ENCODE results near the gene SLC2A11. TPM values are rescaled to one million over a fixed set of nuclear protein-coding genes. Genes with fewer than 3 reads are reported as not detected.

The SLC2A11 gene
- total RNA-seq, 2 experiments from 2014 or later, result 8.0 to 8.6 TPM

DNA sequence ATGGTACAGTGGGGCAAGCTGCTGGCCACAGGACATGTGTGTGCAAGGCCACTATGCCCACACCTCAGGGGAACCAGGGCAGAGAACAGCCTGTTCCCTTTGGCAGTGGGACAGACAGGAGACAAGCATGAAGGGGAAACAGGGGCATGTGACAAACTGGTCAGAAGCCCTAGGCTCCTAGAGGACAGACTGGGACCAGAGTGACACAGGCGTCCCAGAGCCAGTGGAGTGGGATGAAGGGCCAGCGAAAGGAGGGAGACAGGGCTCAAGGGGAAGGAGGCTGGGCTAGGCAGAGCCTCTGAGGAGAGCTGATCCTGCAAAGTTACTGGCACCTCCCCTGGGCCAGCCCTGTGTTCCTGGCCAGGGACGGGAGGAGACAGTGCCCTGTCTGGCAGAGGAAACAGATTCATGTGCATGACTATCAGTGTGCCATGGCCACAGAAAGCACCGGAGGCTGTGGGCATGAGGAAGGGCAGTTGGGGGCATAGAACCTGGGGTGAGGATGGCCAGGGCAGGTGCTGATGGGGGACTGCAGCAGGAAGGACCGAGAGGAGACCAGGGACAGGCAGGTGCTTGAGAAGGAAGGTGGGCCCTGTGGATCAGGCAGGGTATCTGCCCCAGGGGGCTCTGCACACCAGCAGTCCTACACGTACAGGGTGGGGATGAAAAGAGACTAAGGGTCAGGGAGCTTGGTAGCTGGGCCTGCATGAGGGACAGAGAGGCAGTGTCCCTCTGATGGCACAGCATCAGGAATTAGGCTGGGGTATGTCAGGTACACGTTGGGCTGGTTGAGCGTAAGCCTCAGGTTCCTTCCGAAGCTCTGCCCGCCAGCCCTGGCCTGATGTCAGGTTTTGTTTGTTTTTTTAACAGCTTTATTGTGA, 28.6 kb upstream of the SLC2A11 start:
- H3K36me3 Mint-ChIP-seq (ENCODE audit: low read depth), result peaks cover 26% of the 10 kb centered on the region
- DNase-seq, result no peak
- TF ChIP-seq, protein P1, sequence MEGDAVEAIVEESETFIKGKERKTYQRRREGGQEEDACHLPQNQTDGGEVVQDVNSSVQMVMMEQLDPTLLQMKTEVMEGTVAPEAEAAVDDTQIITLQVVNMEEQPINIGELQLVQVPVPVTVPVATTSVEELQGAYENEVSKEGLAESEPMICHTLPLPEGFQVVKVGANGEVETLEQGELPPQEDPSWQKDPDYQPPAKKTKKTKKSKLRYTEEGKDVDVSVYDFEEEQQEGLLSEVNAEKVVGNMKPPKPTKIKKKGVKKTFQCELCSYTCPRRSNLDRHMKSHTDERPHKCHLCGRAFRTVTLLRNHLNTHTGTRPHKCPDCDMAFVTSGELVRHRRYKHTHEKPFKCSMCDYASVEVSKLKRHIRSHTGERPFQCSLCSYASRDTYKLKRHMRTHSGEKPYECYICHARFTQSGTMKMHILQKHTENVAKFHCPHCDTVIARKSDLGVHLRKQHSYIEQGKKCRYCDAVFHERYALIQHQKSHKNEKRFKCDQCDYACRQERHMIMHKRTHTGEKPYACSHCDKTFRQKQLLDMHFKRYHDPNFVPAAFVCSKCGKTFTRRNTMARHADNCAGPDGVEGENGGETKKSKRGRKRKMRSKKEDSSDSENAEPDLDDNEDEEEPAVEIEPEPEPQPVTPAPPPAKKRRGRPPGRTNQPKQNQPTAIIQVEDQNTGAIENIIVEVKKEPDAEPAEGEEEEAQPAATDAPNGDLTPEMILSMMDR (IDR thresholded peaks at IDR 0.05), result no peak
- no peaks in the 10 kb centered on the region for H3K27me3 Mint-ChIP-seq
- H3K4me1 Mint-ChIP-seq (ENCODE audit: low read depth), result peaks cover 2% of the 10 kb centered on the region
- intact Hi-C loops (cut with micrococcal nuclease), result no loop called here
- ATAC-seq, result no peak
- no peaks in the 10 kb centered on the region for H3K9me3 Mint-ChIP-seq
- ChIA-PET POLR2A (interaction anchor here (0.7 kb wide), 1 partner anchor 9 kb away, joined by 4 read pairs; no protein-coding TSS in a partner anchor), CTCF (interaction anchor here (0.9 to 2.5 kb wide), 3 partner anchors 9 to 20 kb away, joined by 3 to 9 read pairs (median 3); partner anchors contain the start of gene DERL3)
- H3K27ac Mint-ChIP-seq, result no peak overlapping the region
- H3K4me3 Mint-ChIP-seq, result no peak overlapping the region

DNA sequence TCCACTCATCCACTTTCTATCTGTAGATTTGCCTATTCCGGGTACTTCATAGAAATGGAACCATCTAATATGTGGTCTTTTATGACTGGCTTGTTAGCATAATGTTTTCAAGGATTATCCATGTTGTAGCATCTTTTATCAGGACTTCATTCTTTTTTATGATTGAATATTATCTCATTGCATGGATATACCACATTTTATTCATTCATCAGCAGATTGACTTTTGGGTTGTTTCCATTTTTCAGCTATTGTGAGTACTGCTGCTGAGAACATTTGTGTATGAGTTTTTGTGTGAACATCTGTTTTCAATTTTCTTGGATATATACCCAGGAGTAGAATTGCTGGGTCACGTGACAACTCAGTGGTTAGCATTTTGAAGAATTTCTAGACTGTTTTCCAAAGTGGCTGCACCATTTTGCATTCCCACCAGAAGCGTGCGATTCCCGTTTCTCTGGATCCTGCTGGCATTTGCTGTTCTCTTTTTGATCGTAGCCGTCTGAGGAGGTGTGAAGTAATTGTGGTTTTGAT, 27.8 kb upstream of the SLC2A11 start:
- H3K27ac Mint-ChIP-seq, result no peak overlapping the region
- TF ChIP-seq, protein P1 (IDR thresholded peaks at IDR 0.05), result no peak
- DNase-seq, result no peak
- no peaks in the 10 kb centered on the region for H3K9me3 Mint-ChIP-seq
- H3K4me1 Mint-ChIP-seq (ENCODE audit: low read depth), result peaks cover 2% of the 10 kb centered on the region
- H3K36me3 Mint-ChIP-seq (ENCODE audit: low read depth), result peaks cover 21% of the 10 kb centered on the region
- POLR2A ChIA-PET, result no interaction called here
- intact Hi-C loops (cut with micrococcal nuclease), result no loop called here
- no peak for ATAC-seq
- no peak overlapping the region for H3K4me3 Mint-ChIP-seq
- H3K27me3 Mint-ChIP-seq, result no peaks in the 10 kb centered on the region
- CTCF ChIA-PET, result interaction anchor here (0.9 to 2.5 kb wide), 2 partner anchors 8 to 19 kb away, joined by 3 to 9 read pairs; partner anchors contain the start of gene DERL3

DNA sequence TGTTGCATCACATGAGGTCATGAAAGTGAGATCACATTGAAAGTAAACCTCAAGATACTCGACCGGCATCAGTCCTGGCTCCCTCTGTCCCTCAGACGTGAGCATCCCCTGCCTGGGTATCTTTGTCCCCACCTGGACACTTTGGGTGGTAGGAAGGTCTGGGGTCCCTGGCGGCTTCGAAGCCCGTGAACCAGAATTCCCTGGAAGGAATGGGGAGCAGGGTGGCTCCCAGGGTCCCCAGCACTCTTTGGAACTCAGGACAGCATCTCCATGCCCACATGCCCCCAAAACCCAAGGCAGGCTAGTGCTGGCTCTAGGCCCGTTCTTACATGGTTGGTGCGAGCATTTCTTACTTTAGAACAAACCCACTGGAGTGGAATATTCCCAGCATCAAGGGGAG, 26.4 kb upstream of the SLC2A11 start:
- Mint-ChIP-seq H3K4me1 (ENCODE audit: low read depth) (peaks cover 2% of the 10 kb centered on the region), H3K9me3 (no peaks in the 10 kb centered on the region), H3K27ac (no peak overlapping the region), H3K27me3 (no peaks in the 10 kb centered on the region), H3K4me3 (no peak overlapping the region), H3K36me3 (ENCODE audit: low read depth) (peaks cover 13% of the 10 kb centered on the region)
- CTCF ChIA-PET, result no interaction called here
- no peak for ATAC-seq
- intact Hi-C loops (cut with micrococcal nuclease), result no loop called here
- POLR2A ChIA-PET, result no interaction called here
- no peak for DNase-seq
- TF ChIP-seq, protein P1 (IDR thresholded peaks at IDR 0.05), result no peak

DNA sequence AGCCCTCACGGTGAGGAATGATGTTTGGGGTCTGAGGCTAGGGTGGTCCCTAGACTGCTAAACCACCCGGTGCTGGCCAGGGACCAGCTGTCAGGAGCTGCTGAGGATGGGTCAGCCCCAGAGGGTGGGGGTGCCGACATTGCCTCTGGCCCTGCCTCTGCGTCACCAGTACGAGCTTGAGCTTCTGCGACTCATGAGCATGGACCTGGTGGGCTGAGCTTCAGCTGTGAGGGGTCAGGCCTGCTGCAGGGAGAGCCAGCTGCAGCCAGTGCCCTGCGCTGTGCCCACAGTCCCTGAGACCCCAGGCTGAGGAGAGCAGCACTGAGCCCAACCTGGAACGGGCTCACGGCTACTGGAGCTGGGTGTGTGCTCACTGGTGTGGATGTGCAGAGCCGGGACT, 25.9 kb upstream of the SLC2A11 start:
- ATAC-seq, result no peak
- TF ChIP-seq, protein P1 (IDR thresholded peaks at IDR 0.05), result no peak
- DNase-seq, result no peak
- intact Hi-C loops (cut with micrococcal nuclease), result no loop called here
- Mint-ChIP-seq H3K9me3 (no peaks in the 10 kb centered on the region), H3K27me3 (no peaks in the 10 kb centered on the region), H3K4me1 (ENCODE audit: low read depth) (no peaks in the 10 kb centered on the region), H3K4me3 (no peak overlapping the region), H3K36me3 (ENCODE audit: low read depth) (peaks cover 10% of the 10 kb centered on the region), H3K27ac (no peak overlapping the region)
- ChIA-PET POLR2A (interaction anchor here (0.7 to 0.9 kb wide), 2 partner anchors 26 to 56 kb away, joined by 3 read pairs; partner anchors contain the start of gene SLC2A11), CTCF (no interaction called here)

Measured in activated CD8-positive, alpha-beta T cell treated with anti-CD3 and anti-CD28 coated beads for 36 hours (primary cell).